Loucy (cell line): Measurements from ENCODE around the gene MGLL.

ENCODE experiments used
- H2AFZ ChIP-seq: fragments of 200-600 bp; sonication (generic); 2 replicates; pipeline ENCODE4 v1.6.0; 2016; ENCODE audit warnings: antibody characterized with exemption, mild to moderate bottlenecking, low read length, moderate library complexity
- H3F3A ChIP-seq: fragments of 200-600 bp; 2 replicates; pipeline ENCODE4 v1.6.0; 2016; ENCODE audit warnings: antibody characterized with exemption, low read depth, mild to moderate bottlenecking
- H3K27me3 ChIP-seq: fragments of 200-600 bp; sonication (generic); 2 replicates; pipeline ENCODE4 v1.6.1; 2014; ENCODE audit warnings: low read length, mild to moderate bottlenecking; ENCODE audit not compliant: insufficient read depth, poor library complexity, severe bottlenecking
- H3K36me3 ChIP-seq: fragments of 200-600 bp; sonication (generic); 2 replicates; pipeline ENCODE4 v1.6.1; 2016; ENCODE audit warnings: low read length; ENCODE audit not compliant: insufficient read depth
- H3K4me1 ChIP-seq: fragments of 200-600 bp; sonication (generic); 2 replicates; pipeline ENCODE4 v1.5.1; 2014; ENCODE audit warnings: low read length, mild to moderate bottlenecking; ENCODE audit not compliant: insufficient read depth, poor library complexity, severe bottlenecking
- H3K4me2 ChIP-seq: fragments of 200-600 bp; sonication (generic); 2 replicates; pipeline ENCODE4 v1.6.0; 2014; ENCODE audit warnings: antibody characterized with exemption, low read length, low read depth, mild to moderate bottlenecking; ENCODE audit not compliant: poor library complexity, severe bottlenecking
- H3K4me3 ChIP-seq: fragments of 200-600 bp; sonication (generic); 2 replicates; pipeline ENCODE4 v1.5.1; 2014; ENCODE audit warnings: low read length, mild to moderate bottlenecking, mixed read lengths; ENCODE audit not compliant: poor library complexity, severe bottlenecking
- H3K79me2 ChIP-seq: fragments of 200-600 bp; sonication (generic); 2 replicates; pipeline ENCODE4 v1.6.1; 2014; ENCODE audit warnings: low read length; ENCODE audit not compliant: insufficient read depth
- H3K9ac ChIP-seq: fragments of 200-600 bp; sonication (generic); 2 replicates; pipeline ENCODE4 v1.6.0; 2014; ENCODE audit warnings: mild to moderate bottlenecking, low read depth, low read length, moderate library complexity; ENCODE audit not compliant: poor library complexity, severe bottlenecking
- H3K9me2 ChIP-seq: fragments of 200-600 bp; sonication (generic); replicated peaks from 2 replicates; pipeline ENCODE4 v1.6.1; 2016; ENCODE audit warnings: low read depth, low read length, mixed read lengths
- H3K9me3 ChIP-seq: fragments of 200-600 bp; sonication (generic); 2 replicates; pipeline ENCODE4 v1.6.1; 2014; ENCODE audit warnings: mild to moderate bottlenecking, antibody characterized with exemption, low read length, low read depth; ENCODE audit not compliant: insufficient read depth
- H4K20me1 ChIP-seq: fragments of 200-600 bp; sonication (generic); 2 replicates; pipeline ENCODE4 v1.6.0; 2014; ENCODE audit warnings: antibody characterized with exemption, low read length, mild to moderate bottlenecking; ENCODE audit not compliant: insufficient read depth, poor library complexity, severe bottlenecking
- CTCF ChIP-seq: fragments of 200-600 bp; sonication (generic); conservative IDR thresholded peaks from 2 replicates; pipeline ENCODE4 v1.5.1; 2014; ENCODE audit warnings: mild to moderate bottlenecking, antibody characterized with exemption, low read length
- EZH2phosphoT487 ChIP-seq: fragments of 200-600 bp; IDR thresholded peaks from 2 replicates; pipeline ENCODE4 v1.6.1; 2018; ENCODE audit warnings: antibody characterized with exemption, mild to moderate bottlenecking, moderate library complexity, borderline replicate concordance

MGLL gene

GRCh38 chr3:127816783-127817405 lies 5.4 kb downstream of the MGLL start:
- Histone ChIP-seq H3K9ac (peak overlapping the region; percentile 9), H2AFZ (no peak overlapping the region), H3K4me2 (peak overlapping the region; percentile 99), H3F3A (no peaks in the 10 kb centered on the region), H4K20me1 (no peaks in the 10 kb centered on the region), H3K9me3 (no peaks in the 10 kb centered on the region), H3K4me3 (peak overlapping the region; percentile 36), H3K27me3 (no peaks in the 10 kb centered on the region), H3K36me3 (peaks cover 29% of the 10 kb centered on the region; the same call in 1 of the 2 replicates), H3K4me1 (peaks cover 95% of the 10 kb centered on the region), H3K9me2 (no peaks in the 10 kb centered on the region), H3K79me2 (peaks cover 99% of the 10 kb centered on the region)
- no peak for TF ChIP-seq CTCF
- no peak for TF ChIP-seq EZH2phosphoT487

GRCh38 chr3:127815641-127816605 lies 6.4 kb downstream of the MGLL start:
- peaks cover 88% of the 10 kb centered on the region for H3K4me1 ChIP-seq
- H3K4me3 ChIP-seq = peak overlapping the region; percentile 29
- peaks cover 99% of the 10 kb centered on the region for H3K79me2 ChIP-seq

GRCh38 chr3:127815001-127815400 lies 7.3 kb downstream of the MGLL start:
- TF ChIP-seq EZH2phosphoT487 (no peak), CTCF (no peak)
- Histone ChIP-seq H3F3A (no peaks in the 10 kb centered on the region), H3K9ac (peak overlapping the region; percentile 38), H3K27me3 (no peaks in the 10 kb centered on the region), H4K20me1 (no peaks in the 10 kb centered on the region), H3K9me2 (no peaks in the 10 kb centered on the region), H3K4me3 (peak overlapping the region; percentile 29), H3K36me3 (peaks cover 47% of the 10 kb centered on the region; the same call in 1 of the 2 replicates), H2AFZ (no peak overlapping the region), H3K9me3 (no peaks in the 10 kb centered on the region), H3K4me1 (peaks cover 88% of the 10 kb centered on the region), H3K79me2 (peaks cover 99% of the 10 kb centered on the region), H3K4me2 (peak overlapping the region; percentile 99)

More at GRCh38 chr3:127815641-127816605, 6.4 kb downstream of the MGLL start:
- Histone ChIP-seq H3F3A (no peaks in the 10 kb centered on the region), H3K27me3 (no peaks in the 10 kb centered on the region), H3K9ac (peak overlapping the region; percentile 38), H3K36me3 (peaks cover 38% of the 10 kb centered on the region; the same call in 1 of the 2 replicates), H2AFZ (no peak overlapping the region), H3K9me3 (no peaks in the 10 kb centered on the region), H3K9me2 (no peaks in the 10 kb centered on the region), H4K20me1 (no peaks in the 10 kb centered on the region), H3K4me2 (peak overlapping the region; percentile 99)
- TF ChIP-seq EZH2phosphoT487 (no peak), CTCF (no peak)
